Psoas muscle (tissue), 8 donors: ENCODE results near the gene RRP1B. TPM values are rescaled to one million over a fixed set of nuclear protein-coding genes. Genes with fewer than 3 reads are reported as not detected.
A peak's percentile ranks its signal among the peaks of the same experiment; 100 is the strongest.

Experiments
- ATAC-seq, 4 donors: fragments of 200-7000 bp; cut with Tn5 transposase; one replicate each; pipeline ENCODE4 v1.9.1; 2020; ENCODE audit warnings: moderate library complexity in 3 of 4, mild to moderate bottlenecking in 2 of 4
- DNase-seq, 2 donors: peaks; one replicate each; pipeline ENCODE4 v3.0.0-alpha.2; 2020
- H3K27ac ChIP-seq: fragments of 200-600 bp; one replicate; pipeline ENCODE4 v1.8.0; 2022
- H3K27me3 ChIP-seq, 3 donors: fragments of 200-600 bp in 1 of 3; one replicate each; pipeline versions ENCODE4 v1.6.1 to v1.8.0; 2013 to 2022; ENCODE audit warnings: low read length in 2 of 3, mild to moderate bottlenecking in 2 of 3, moderate library complexity in 1 of 3; ENCODE audit not compliant: insufficient read depth in 3 of 3
- H3K36me3 ChIP-seq, 2 donors: fragments of 200-600 bp in 1 of 2; one replicate each; pipeline versions ENCODE4 v1.6.1 to v1.8.0; 2013 to 2022; ENCODE audit warnings: low read depth in 1 of 2, mild to moderate bottlenecking in 1 of 2, moderate library complexity in 1 of 2; ENCODE audit not compliant: insufficient read depth in 1 of 2
- H3K4me1 ChIP-seq: fragments of 200-600 bp; one replicate; pipeline ENCODE4 v1.8.0; 2022
- H3K4me3 ChIP-seq: fragments of 200-600 bp; one replicate; pipeline ENCODE4 v1.8.0; 2022; ENCODE audit warnings: mild to moderate bottlenecking
- H3K9me3 ChIP-seq: fragments of 200-600 bp; one replicate; pipeline ENCODE4 v1.8.0; 2022
- WGBS, 3 donors: extraction: QIAGEN DNeasy Blood & Tissue Kit; methylation state at CpG; one replicate each; pipeline versions ENCODE4 v1.1.6 to v1.1.7; 2013; 5-methylcytosine and 5-hydroxymethylcytosine counted together
- intact Hi-C, 2 donors: fragments of 100-400 bp; cut with DNase I; formaldehyde crosslinking; loops; one replicate each; pipeline versions ENCODE4 v1.11.0 to v1.14.2; 2022
- polyA plus RNA-seq, 3 donors: library from polyadenylated mRNA; stranded (reverse); fragments of 200-250 nt; gene quantifications; one replicate each; pipeline ENCODE4 v1.2.3, GENCODE V29; 2013
- total RNA-seq, 4 donors: library from RNA; stranded (reverse); fragmentation: NEBNext Ultra II Directional in 2 of 4; extraction: Animal tissue kit (Norgen Biotek cat#: 25700) in 2 of 4; gene quantifications; one replicate each; pipeline versions ENCODE4 v1.2.1 to v1.2.4, GENCODE V29; 2021 to 2023
- TF ChIP-seq, protein P1 (sequence below): fragments of 200-600 bp; IDR thresholded peaks from one replicate; pipeline ENCODE4 v1.8.0; 2022; ENCODE audit warnings: antibody characterized with exemption
- donor health status: healthy with polysubstance abuse.
- donor health status: DM: no; HTN: no; CAD: no; lungs with moderate emphysema.
- donor health status: Bipolar disorder and iron deficiency.
- donor health status: healthy.
- donor health status: DM: yes; HTN: yes; CAD: no.
- donor health status: DM: no; HTN: no; CAD: no.
- donor health status: DM: no; HTN: no; CAD: no.
- donor health status: DM: yes; HTN: yes; CAD: no.

The RRP1B gene
- total and polyA plus RNA-seq, 7 donors: 6.0 to 21.6 (median 20.2) TPM

GRCh38 chr21:43728467-43729390, 69.4 kb downstream of the RRP1B start:
- ATAC-seq (peak; percentile 80 to 84 (median 82)), DNase-seq (peak; percentile 96)
- WGBS, 3 donors: 15 to 30% (median 26%) methylated on average over 56 to 59 of the region's 59 CpGs
- H3K36me3 ChIP-seq: peaks cover 0 to 5% of the 10 kb centered on the region in 2 donors
- H3K27ac ChIP-seq: peak overlapping the region; percentile 66
- peak overlapping the region; percentile 60 for H3K4me3 ChIP-seq
- TF ChIP-seq, protein P1, sequence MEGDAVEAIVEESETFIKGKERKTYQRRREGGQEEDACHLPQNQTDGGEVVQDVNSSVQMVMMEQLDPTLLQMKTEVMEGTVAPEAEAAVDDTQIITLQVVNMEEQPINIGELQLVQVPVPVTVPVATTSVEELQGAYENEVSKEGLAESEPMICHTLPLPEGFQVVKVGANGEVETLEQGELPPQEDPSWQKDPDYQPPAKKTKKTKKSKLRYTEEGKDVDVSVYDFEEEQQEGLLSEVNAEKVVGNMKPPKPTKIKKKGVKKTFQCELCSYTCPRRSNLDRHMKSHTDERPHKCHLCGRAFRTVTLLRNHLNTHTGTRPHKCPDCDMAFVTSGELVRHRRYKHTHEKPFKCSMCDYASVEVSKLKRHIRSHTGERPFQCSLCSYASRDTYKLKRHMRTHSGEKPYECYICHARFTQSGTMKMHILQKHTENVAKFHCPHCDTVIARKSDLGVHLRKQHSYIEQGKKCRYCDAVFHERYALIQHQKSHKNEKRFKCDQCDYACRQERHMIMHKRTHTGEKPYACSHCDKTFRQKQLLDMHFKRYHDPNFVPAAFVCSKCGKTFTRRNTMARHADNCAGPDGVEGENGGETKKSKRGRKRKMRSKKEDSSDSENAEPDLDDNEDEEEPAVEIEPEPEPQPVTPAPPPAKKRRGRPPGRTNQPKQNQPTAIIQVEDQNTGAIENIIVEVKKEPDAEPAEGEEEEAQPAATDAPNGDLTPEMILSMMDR: peak; percentile 21
- H3K4me1 ChIP-seq: peaks cover 49% of the 10 kb centered on the region
- intact Hi-C loops: no loop called here
- no peaks in the 10 kb centered on the region for H3K27me3 ChIP-seq
- no peaks in the 10 kb centered on the region for H3K9me3 ChIP-seq

DNA sequence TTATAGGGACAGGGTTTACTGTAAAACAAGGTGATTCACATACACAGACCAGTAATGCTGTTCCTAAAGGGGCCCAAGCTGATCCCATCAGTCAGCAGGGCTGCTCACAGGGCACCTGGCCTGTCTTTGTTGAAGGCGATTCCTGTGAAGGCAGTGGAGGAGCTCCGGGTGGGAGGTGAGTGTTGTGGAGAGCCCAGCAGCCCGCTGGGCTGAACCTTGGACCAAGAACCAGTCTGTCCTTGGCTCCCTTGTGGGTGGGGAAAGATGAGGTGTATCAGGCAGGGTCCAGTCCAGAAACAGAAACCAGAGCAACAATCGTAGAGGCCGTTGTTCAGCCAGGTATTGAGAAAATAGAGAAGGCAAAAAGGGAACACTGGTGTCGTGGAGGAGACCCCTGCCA, 72.1 kb downstream of the RRP1B start:
- Histone ChIP-seq H3K27me3 (no peaks in the 10 kb centered on the region), H3K4me3 (no peak overlapping the region), H3K27ac (no peak overlapping the region), H3K4me1 (peaks cover 42% of the 10 kb centered on the region), H3K36me3 (peaks cover 0 to 6% of the 10 kb centered on the region in 2 donors), H3K9me3 (no peaks in the 10 kb centered on the region)
- ATAC-seq: no peak
- 38 to 62% (median 38%) methylated on average over 6 of the region's 6 CpGs for WGBS, 3 donors
- intact Hi-C loops: no loop called here
- TF ChIP-seq, protein P1: no peak
- no peak for DNase-seq

GRCh38 chr21:43731891-43732711, 72.7 kb downstream of the RRP1B start:
- intact Hi-C loops: no loop called here
- peaks cover 0 to 6% of the 10 kb centered on the region in 2 donors for H3K36me3 ChIP-seq
- peak; percentile 61 to 69 for DNase-seq

DNA sequence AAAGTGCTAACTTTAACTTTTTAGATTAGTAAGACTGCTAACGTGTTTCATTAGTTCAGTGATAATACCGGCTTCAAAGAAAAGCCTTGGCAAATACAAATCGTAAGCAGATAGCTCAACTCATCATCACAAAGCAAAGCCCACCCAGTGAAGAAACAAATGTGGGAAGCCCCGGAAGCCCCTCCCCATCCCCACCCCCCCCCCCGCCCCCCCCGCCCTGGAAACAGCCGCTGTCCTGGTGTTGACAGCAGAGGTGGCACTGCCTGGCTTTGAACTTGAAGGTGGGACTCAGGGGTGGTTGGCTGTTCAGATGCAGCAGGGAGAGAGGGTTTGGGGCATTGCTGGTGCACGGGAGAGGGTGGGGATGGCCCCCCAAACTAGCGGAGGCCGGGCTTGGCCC, 73.7 kb downstream of the RRP1B start:
- H3K4me1 ChIP-seq: peaks cover 27% of the 10 kb centered on the region
- ATAC-seq (no peak), DNase-seq (no peak)
- H3K9me3 ChIP-seq: no peaks in the 10 kb centered on the region
- WGBS, 3 donors: 44 to 52% (median 50%) methylated on average over 4 to 10 of the region's 10 CpGs
- H3K27ac ChIP-seq: no peak overlapping the region
- no peak overlapping the region for H3K4me3 ChIP-seq
- peaks cover 0 to 11% of the 10 kb centered on the region in 2 donors for H3K36me3 ChIP-seq
- TF ChIP-seq, protein P1: no peak
- intact Hi-C loops: no loop called here
- H3K27me3 ChIP-seq: no peaks in the 10 kb centered on the region

More at GRCh38 chr21:43731891-43732711, 72.7 kb downstream of the RRP1B start:
- Histone ChIP-seq H3K27me3 (no peaks in the 10 kb centered on the region), H3K4me1 (peaks cover 37% of the 10 kb centered on the region), H3K4me3 (no peak overlapping the region), H3K9me3 (no peaks in the 10 kb centered on the region), H3K27ac (no peak overlapping the region)
- ATAC-seq: peak in 3 of 4 donors; percentile 16 to 24 (median 23)
- 26 to 36% (median 28%) methylated on average over 23 of the region's 23 CpGs for WGBS, 3 donors
- TF ChIP-seq, protein P1: no peak
